VCaP (cell line): ENCODE measurements around the gene ABLIM1.

Experiments used
- H3K27ac ChIP-seq: fragments of 450-650 bp; 2 replicates; pipeline ENCODE4 v1.5.1; 2017
- TF ChIP-seq, protein P1 (sequence below): fragments of 450-650 bp; conservative IDR thresholded peaks from 2 replicates; pipeline ENCODE4 v1.5.1; 2017; ENCODE audit warnings: mild to moderate bottlenecking, moderate library complexity

ABLIM1 gene

DNA sequence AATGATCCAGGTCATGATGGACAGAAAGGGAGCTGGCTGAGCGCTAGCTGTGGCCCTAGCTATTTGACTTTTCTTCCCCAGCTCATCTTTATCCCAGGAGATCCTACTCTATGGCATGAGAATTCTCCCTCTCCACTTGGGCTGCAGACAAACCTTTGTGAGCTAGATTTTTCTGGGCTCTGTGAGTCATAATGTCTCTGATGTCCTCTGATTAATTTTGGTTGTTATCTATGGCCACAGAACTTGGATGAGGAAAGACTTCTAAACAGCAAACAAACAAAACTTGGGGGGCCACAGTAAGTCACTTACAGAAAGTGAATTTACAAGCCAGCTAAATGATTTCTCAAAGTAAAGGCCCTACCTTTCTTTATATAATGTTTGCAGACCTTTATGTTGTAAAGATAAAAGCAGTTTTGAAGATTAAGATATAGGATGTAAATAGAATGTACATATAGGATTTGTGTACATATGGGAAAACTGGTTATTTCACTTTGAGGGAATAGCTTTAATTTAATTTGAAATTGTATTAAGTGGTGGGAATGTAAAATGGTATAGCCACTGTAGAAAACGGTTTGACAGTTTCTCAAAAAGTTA is 10.4 kb downstream of the ABLIM1 start:
- no peak overlapping the region for H3K27ac ChIP-seq
- TF ChIP-seq, protein P1, sequence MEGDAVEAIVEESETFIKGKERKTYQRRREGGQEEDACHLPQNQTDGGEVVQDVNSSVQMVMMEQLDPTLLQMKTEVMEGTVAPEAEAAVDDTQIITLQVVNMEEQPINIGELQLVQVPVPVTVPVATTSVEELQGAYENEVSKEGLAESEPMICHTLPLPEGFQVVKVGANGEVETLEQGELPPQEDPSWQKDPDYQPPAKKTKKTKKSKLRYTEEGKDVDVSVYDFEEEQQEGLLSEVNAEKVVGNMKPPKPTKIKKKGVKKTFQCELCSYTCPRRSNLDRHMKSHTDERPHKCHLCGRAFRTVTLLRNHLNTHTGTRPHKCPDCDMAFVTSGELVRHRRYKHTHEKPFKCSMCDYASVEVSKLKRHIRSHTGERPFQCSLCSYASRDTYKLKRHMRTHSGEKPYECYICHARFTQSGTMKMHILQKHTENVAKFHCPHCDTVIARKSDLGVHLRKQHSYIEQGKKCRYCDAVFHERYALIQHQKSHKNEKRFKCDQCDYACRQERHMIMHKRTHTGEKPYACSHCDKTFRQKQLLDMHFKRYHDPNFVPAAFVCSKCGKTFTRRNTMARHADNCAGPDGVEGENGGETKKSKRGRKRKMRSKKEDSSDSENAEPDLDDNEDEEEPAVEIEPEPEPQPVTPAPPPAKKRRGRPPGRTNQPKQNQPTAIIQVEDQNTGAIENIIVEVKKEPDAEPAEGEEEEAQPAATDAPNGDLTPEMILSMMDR = no peak

DNA sequence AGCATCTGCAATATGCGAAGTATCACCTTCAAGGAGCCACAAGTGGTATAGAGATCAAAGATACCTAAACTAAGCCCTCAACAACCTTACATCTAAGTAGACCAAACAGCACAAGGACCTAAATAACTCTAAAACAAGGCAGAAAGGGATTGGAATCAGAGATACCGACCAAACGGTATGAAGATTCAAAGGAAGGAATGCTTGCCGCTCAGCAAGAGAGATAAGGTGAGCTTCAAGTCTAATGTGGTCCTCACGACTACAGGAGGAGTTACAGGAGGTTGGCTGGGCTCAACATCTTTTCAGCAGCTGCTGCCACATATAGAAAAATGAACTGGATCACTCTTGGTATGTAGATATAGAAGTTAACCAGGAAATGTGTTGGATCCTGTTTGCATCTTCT is 11.6 kb downstream of the ABLIM1 start:
- no peak overlapping the region for H3K27ac ChIP-seq
- TF ChIP-seq, protein P1 = no peak

DNA sequence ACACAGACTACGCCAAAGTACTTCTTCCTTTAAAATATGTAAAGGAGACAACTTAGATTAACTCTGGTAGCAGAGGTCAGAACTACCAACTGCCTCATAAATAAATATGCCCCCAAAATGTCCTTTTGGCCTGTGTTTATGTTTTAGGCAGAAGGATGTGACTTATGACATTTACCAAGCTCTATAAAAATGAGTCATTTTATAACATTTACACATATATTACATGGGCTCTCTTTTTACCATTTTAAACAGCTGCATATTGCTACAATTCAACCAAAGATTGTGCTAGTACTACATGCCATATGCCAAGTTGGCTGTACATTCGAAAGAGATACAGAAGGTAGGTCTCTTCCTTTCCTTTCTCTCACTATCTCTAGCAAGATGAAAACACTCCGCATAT is 12.4 kb downstream of the ABLIM1 start:
- H3K27ac ChIP-seq = no peak overlapping the region
- TF ChIP-seq, protein P1 = no peak

DNA sequence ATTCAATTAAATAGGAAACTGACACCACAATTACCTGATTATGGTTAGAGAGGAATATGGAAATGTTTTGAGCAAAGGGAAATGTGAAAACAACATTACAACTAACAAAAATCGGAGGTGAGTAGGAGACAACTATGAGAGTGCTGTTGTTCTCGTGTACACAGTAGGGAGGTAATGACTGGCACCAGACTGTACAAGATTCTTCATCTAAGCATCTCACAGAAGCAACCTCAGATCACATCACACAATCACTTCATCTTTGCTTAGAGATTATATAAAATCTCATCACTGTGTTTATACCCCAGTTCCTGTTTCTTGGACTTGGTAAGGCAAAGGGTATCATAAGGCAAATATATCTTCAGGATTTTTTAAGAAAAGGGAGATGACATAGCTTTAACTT is 14.9 kb downstream of the ABLIM1 start:
- TF ChIP-seq, protein P1 = no peak
- no peak overlapping the region for H3K27ac ChIP-seq

DNA sequence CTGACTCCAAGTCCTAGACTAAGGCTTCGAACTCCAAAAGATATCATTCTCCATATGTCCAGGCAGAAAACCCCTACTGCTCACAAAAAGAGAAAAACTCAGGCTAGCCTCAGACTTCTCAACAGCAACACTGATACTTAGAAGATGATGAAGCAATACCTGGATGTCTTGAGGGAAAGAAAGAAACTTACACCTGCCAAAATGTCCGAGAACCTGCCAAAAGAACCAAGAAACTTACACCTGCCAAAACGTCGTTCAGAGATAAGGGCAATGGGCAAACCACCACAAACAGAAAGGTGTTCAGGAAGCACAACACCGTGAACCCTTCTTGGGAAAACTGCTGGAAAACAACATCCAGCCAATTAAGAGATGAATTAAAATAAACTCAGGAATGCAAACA is 15.3 kb downstream of the ABLIM1 start:
- TF ChIP-seq, protein P1 = no peak
- no peak overlapping the region for H3K27ac ChIP-seq

DNA sequence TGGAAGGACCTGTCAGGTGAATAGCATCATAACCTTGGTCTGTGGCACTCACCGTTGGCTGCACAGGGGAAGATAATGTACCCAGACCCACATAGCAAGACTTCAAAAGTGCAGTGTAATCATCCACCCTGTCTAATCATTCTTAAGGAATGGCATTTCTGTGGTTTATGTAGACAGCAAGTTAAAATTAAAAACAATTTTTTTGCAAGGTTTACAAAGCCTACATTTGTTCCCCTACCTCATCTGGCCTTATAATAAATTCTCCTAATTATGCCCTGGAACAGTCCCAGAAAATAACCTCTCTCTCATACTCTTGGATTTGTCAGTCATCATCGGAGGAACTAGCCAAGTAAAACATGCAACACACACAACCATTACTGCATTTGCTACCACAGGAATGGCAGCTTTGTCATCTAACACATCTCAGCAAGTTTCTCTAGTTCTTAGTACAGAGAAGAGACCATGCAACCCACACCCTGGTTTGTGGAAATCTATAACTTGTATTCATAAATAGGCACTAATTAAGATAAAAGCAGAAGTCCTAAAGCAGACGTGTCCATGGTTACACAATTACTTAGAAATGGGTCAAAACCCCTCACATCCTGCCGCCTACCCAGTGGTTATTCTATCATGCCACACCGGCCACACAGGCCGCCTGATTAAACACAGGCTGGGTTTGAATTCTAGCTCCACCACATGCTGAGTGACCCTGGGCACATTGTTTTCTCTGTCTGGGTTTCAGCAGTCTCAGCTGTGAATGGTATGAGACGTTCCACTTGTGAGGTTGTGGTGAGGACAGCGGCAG is 19.1 kb downstream of the ABLIM1 start:
- H3K27ac ChIP-seq = no peak overlapping the region
- TF ChIP-seq, protein P1 = no peak

DNA sequence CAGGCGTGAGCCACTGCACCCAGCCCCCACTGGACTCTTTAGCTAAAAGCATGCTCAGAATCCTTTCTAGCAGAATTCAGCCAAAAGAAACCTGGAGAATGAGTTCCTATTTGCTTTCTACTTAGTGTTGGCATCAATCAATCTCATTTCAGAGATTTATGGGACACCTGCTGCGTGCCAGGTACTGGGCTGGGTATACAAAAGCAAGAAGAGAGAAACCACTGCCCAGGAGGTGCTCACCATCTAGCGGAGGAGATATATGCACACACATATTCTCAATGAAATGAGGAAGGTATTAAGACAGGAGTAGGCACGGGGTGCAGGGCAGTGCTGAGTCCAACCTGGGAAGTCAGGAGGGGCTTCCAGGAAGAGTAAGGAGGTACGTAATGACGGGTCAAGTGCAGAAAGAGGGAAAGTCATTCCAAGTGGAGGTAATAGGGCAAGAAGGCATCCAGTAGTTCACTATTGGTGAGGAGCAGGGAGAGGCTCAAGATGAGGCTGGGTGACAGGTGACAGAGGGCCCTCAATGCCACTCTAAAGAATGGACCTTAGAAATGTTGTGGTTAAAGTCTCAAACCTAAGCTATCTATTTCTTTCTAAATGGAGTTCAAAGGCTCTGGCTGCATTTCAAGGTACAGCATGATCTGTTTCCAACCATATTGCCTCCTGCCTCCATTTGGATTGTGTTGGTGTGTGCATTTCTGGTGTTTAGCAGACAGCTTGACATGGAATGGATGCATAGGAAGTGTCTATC is 22.1 kb downstream of the ABLIM1 start:
- H3K27ac ChIP-seq = no peak overlapping the region
- TF ChIP-seq, protein P1 = peak; percentile 57
